NCI-H345 treated with DMSO at 0.1 percent for 48 hours (cell line): ENCODE results near the gene TTLL11.

Experiments
- DNase-seq: peaks from one replicate; lab custom pipeline; 2025; ENCODE audit not compliant: unreplicated experiment; lab: John Stamatoyannopoulos, UW

The TTLL11 gene

DNA sequence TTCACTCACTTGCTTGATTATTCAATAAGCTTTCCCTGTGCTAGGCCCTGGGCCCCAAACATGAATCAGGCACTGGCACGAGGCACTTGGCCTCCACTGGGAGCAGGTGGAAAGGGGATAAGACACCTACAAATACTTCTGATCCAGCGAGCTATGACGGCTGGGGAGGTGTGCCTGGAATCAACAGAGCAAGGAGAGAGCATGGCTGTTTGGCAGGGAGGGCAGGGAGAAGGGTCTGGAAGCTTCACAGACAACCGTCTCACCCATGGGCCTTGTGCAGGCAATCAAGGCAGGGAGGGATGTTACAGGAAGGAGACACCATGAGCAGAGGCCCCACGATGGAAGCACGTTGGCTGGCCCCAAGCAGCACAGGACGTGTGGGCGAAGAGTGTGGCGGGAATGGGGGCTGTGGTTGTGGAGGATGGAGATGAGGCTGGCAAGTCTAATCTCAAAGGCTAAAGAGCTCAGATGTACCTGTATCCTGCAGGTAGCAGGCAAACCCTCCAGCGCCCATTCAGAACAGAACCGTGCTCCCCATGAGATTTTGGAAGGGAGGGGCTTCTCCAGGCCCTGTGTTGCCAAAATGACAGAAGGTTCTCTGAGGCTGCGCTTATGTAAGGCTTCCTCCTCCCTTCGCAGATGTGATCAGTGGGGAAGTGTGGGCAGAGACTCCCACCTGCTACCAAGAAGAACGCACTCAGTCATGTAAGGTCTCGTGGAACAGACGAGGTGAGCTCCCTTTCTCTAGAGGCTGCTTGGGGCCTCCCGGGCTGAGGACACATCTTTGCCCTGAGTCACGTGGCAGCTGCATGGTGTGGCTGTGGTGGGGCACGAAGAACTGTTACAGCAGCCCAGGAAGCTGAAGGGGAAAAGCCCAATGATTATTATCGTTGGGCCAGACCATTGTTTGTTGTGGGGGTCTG lies 252.0 kb downstream of the TTLL11 start:
- DNase-seq, result no peak

DNA sequence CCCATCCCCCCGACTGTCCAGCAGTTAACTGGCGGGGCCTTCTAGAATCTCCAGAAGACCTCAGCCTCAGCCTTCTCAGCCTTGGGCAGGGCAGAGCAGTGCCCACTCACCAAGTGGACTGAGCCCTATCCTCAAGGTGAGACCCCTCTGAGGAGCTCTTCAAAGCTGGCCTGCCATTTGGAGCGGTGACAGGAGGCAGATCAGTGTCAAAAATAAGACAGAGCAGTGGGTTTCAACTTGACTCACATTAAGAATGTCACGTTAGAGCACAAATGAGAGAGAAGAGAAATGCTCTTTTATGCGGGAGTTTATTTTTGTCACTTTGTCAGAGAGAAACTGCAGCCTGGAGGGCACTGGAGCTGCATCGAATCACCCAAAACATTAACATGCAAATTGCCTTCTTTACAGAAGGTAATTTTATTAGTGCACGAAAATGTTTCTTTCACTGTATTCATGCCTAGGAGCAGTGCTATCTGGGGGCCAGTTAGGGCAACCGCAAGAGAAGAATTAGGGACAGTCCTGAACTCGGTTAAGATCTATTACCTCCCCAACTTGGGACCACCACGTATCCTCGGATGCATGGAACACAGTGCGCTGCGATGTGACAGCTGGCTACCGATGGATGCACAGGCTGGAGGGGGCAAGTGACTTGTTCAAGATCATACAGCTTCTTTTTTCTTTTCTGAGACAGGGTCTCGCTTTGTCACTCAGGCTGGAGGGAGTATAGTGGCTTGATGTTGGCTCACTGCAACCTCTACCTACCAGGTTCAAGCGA lies 253.2 kb downstream of the TTLL11 start:
- no peak for DNase-seq

DNA sequence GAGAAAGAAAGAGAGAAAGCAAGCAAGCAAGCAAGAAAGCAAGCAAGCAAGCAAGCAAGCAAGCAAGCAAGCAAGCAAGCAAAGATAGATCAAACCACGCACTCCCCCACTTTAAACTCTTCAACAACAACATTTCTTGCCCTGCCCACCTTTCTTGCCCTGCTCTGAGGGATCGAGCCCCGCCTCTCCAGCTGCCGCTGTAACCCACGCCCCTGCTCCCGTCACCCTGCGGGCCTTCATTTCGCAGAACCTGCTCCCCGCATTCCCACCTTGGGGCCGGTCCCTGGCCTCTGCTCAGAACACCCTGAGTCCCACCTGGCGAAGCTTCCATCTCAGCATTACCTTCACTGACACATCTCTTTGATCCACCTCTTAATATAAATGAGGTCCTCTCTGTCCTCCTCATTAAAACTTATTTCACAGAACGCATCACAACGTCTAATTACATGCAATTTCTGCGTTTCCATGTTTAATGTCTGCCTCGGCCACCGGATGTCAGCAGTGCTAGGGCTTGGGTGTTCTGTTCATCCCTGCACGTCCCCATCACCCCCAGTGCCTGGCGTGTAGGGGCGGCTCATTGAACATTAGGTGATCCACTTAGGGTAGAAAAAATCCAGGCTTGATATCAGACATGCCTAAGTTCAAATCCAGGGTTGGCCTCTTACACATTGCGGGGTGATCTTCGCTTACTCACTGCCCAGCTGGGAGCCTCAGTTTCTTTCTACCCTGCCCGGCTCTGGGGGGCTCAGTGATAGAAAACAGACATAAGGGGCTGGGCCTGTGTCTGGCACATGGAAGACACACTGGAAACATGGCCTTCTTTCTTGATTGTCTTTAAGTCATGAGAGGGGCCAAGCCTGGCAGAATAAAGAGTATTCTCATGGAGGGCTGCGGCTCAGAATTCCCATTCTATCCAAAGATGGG lies 254.1 kb downstream of the TTLL11 start:
- DNase-seq, result no peak

DNA sequence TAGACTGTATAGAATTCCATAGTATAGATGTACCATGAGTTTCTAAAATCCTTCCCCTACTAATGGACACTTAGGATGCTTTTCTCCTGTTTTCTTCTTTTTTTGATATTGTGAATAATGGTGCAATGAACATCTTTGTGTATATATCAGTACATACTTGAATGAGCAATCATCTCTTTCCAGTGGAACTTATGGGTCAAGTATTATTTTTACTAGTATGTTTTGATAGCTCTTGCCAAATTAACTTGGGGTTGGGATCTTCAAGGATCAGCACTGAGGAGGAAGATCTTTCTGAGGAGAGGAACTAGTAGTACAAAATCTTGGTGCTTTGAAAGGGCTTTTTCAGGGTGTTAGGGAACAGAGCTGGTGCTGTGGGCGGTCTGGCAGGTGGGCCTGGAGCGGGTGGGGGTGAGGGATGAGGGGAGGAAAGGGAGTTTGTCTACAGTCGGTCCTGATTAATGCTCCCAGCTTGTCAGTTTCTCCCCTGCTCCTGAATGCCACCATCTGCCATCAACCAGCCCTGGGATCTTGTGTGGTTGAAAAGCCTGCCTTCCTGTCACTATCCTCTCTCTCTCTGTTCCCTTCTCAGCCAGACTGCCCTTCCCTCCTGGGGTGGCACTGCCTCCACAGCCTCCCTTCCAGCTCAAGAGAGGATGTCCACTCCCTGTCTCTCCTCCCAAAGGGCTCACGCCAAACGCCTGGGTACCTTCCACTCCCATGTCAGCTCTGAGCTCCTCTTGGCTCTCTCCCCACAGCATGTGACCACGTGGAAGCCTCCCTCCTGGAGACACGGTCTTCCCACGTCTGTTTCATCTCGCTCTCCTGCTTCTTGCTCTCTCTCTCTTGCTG lies 255.8 kb downstream of the TTLL11 start:
- DNase-seq, result no peak

DNA sequence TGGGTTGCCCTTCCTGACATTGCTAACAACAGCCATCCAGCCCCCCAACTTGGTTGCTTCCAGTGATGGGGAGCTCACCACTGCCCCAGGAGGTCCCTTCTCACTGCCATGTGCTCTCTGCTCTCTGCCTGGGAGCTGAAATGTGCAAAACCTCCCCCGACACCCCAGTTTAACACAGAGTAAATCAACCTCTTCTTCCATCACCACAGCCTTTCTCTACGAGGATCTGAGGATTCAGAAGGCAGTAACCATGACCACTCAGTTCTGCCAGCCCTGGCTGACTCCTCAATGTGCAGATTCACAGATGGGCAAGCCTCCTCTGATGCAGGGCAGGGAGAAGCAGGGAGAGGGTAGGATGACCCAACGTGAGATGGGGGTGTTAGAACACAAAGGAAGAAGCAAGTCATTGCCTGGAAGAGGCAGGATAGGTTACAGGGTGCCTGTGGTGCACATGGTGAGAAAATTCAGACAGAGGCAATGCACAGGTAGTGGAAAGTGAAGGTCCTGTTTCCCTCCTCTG lies 256.7 kb downstream of the TTLL11 start:
- DNase-seq, result no peak

DNA sequence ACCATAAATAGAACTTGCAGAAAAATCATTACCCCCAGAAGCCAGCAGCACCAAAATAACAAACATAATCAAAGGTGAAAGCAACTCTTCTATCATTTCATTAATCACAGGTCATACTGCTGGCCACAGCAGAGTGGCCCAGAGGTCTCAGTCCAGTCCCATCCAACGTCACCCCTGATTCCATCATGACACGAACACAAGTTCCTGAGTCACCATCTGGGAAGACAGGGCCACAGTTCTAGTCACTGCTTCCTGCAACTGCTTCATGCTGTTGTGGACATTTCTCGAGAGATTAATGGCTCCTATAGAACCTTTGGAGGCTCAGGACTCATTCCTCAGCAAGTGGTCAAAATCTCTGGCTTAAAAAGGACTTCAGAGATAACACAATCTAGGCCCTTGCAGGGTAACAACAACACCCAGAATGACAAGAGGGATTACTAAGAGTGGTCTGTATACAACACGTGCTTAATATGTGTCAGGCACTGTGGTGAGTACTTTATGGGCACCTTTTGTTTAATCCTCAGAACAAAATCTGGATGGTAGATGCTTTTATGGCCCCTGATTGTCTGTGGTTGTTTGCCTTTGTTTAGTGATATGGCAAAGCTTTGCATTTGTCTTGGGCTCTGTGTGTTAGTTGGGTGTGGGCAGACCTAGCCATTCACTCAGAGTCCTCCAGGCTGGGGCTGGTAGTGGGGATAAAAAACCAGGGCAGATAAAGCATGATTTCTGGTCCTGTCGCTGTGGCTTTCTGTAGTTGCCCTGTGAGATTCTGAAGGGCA lies 257.3 kb downstream of the TTLL11 start:
- no peak for DNase-seq

DNA sequence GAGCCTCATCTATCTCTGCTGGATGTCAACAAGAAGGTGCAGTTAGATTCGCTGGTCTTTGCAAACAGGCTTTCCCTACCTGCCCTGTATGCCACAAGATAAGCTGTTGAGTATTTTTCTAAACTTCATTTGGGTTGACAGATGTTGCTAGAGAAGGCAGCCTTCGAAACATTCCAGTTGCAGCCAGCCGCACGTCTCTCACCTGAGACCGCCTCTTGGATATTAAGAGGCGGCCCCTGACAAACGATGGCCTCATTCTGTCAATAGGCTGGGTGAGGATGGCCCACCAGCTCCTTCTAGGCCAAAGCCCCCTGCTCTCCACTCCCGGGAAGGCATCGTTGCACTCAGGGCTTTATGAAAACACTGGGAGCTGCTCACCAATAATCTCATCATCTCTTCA lies 260.0 kb downstream of the TTLL11 start:
- DNase-seq, result no peak

DNA sequence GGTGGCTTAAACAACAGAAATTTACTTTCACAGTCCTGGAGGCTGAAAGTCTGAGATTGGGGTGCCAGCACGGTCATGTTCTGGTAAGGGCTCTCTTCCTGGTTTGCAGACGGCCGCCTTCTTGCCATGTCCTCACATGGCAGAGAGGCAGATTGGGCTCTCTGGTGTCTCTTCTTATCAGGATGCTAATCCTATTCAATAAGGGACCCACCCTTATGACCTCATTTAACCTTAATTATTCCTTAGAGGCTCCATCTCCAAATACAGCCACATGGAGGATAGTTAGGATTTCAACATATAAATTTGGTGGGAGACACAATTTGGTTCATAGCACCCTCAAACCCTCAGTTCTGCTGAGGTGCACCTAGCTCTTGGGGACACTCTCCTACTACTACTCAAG lies 261.2 kb downstream of the TTLL11 start:
- DNase-seq, result no peak

DNA sequence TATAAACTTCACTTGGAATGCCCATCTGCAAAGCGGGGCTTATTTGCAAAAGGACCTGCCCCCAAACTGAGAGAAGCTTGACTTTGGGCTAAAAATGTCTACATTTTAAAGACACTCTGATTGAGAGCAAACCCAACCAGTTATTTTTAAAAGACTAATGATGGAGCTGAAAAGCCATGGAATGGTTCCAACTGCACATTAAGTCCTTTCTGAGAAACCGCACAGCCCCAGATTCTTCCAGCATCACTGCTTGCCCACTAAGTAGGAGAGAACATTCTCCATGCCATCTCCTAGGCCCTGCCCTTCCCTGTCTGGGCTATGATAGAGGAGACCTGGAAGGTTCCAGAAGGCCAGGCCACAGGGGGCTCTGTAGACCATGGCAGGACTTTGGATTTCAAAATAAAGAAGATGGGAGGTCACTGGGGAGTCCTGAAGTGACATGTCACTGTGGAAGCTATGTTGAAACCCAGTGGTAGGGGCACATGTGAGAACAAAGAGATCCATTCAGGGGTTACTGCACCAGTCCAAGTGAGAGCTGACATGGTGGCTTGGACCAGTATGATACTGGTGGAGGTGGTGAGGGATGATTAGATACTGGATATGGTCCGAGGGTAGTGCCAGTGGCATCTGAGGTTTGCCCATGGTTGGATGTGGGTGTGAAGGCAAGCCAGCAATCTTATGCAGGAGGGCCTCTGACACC lies 262.5 kb downstream of the TTLL11 start:
- no peak for DNase-seq

DNA sequence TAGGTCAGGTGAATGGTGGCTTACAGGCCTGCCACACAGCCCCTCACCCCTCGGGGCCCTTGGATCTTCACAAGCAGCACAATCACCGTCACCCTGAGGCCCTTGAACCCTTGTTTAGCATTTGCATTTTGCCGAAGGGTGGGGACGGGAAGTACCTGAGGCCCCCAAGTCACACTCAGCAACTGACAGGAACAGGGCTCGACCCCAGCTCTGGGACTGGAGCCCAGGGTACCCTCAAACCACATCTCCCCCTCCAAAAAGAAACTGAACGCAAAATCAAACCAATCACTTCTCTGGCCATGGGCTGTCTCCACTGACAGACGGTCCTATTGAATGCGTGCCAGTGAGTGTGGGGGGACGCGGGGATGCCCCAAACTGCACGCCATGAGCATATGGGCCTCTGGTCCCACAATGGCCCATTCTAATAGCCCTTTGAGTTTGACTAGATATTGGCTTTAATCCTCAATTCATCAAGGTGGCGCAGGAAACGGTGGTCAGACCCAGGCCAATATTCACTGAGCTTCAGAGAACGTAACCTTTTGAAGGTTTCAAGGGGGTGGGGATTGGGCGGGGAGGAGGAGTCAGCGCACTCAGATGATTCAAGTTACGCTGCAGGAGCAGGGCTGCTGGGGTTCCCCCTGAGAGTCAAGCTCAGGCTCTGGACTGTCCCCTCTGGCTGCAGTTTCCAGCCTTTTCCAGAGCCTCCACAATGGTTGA lies 265.7 kb downstream of the TTLL11 start:
- no peak for DNase-seq

DNA sequence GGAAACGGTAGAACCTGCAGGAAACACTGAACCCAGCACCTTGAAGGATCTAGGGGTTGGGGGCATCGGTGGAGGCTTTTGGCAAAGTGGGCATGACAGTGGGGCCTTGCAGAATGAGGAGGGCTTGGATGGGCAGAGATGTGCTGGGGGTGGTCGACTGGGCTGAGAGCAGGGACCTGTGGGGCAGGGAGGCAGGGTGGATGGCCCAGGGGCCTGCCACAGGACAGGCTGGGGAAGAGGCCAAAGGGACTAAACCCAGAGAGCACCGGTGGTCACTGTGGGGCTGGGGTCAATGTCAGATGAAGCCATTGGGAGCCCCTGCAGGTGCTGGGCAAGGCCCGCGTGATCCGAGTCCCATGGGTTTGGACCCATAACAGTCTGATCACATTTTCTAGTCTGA lies 266.4 kb downstream of the TTLL11 start:
- DNase-seq, result no peak

DNA sequence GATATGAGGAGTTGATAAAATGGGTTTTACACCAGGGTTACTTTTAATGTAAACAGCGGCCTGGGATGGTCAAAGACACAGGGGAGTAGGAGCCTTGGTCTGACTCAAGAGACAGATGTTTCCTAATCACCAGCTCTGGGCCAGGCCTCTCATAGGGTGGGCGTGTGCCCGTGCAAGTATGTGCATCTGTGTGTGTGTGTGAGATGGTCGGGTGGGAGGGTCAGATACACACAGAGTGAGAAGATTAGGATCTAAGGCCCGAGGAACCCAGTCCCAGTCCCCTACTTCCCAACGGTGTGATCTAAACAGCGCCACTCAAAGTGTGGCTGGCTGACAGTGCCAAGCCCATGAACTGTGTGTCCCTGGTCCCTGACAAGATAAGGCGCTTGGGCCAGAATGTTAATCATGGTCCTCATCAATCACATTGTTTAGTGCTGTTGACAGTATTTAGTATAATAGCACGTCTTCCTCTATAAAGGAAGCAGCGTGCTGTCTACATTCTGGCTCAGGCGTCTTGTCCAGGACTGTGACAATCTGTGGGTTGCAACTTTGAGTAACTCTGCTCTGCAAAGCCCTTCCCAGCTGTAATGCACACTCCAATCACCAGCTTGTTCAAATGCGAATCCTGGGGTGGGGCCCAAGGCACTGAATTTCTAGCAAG lies 267.9 kb downstream of the TTLL11 start:
- no peak for DNase-seq

DNA sequence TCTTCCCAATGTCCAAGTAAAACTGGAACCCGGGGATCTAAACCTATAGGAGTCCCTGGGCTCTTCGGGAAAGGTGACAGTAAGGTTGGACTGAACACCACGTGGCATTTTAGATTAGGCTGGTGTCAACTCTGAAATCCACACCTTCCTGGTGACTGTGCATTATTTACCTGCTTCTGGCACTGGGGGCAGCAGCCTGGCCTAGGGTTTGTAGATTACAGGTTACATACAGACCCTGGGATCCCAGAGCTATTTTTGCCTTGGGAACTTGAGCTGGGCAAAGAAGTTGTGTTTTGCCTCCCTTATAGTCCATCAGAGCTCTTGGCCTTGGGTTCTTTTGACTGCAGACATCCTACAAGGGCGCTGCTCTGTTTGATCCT lies 268.5 kb downstream of the TTLL11 start:
- DNase-seq, result no peak

DNA sequence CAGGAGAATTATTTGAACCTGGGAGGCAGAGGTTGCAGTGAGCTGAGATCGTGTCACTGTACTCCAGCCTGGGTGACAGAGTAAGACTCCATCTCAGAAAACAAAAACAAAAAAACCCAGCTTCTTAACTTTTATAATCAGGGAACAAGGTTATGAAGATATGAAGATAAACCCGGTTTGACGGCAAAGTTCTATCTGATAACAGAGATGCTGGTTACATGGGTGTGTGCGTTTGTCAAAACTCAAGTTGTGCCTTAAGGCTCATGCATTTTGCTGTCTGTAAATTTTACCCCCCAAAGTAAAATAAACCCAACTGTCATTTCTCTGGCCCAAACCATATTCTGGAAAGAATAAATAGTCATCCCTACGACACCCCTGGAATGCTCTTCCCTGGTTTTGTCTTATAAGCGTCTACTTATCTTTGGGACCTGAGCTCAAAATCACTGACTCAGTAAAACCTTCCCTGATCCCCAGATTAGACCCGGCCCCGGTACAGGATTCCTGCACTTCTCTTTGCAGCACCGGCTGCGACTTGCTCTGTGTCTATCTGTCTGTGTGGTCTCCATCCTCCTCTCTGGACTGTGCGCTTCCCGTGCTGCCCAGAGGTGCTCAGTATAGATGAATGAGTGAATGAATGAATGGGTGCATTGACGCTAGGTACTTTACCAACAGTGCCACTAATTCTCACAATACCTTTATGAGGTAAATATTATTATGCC lies 269.5 kb downstream of the TTLL11 start:
- no peak for DNase-seq

DNA sequence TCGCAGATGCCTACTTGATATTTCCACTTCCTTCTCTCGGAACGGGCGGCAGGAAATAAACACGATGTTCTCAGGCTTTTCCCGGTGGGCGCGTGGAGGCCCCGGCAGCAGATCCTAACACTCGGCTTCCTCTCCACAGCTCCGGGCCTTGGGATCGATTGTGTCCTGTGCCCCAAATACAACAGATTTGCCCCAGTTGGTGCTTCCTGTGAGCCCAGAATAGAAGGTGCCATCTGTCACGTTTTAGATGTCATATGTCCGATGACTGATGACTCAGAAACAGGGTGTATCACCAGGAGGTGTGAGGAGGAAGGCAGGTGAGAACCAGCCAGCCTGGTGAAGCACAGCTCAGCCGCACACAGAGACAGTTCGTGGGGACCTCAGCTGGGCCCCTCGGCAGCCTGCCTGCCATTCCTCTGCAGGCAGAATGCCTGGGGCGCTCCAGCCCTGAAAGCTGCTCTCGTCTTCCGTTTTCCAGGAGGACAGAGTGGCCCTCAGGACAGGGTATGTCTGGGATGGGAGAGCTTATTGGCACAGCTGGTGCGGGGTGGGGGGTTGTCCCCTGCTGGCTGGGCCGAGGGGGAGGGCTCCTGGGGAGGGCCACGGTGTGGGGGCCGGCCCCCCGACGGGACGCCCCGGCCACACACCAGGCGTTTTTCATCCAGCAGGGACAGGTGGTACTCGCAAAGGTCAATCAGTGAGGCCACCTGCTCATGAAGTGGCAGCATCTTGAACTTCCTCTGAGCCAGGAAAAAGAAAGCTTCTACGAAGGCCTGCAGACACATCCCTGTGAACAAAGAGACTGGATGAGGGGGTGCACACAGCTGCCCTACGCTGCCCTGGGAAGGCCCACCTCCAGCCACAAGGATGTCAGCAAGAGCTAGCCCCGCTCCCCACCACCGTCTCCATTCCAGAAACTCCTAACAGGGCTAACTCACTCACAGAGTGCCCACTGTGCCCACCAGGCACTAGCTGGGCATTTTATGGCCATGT lies 270.7 kb downstream of the TTLL11 start:
- DNase-seq, result no peak

DNA sequence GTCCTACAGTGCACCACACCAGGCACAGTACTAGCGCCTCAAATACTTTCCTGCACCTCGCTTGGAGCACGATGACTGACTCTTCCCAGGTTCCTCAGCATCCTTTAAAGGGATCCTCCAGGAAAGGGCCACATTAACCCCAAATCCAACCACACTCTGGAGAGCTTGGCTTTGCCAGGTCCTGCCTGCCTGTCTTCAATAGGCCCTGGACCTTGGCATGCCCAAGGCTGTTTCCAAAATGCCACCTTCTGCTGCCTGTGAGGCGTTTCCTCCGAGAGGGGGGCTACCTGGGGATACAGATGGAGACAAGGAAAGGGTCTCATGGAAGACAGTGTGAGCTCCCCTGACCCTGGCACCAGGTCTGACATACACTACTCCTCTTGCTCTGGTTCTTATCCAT lies 271.8 kb downstream of the TTLL11 start:
- no peak for DNase-seq
